K562 (cell line): ENCODE measurements around the gene PRKAR2B. TPM values are rescaled to one million over a fixed set of nuclear protein-coding genes. Genes with fewer than 3 reads are reported as not detected.

Experiments used
- BCOR ChIP-seq: fragments of 450-650 bp; IDR thresholded peaks from 2 replicates; pipeline ENCODE4 v1.6.1; 2016
- BRD9 ChIP-seq: fragments of 450-650 bp; IDR thresholded peaks from 2 replicates; pipeline ENCODE4 v1.6.1; 2018; ENCODE audit warnings: low read depth; ENCODE audit not compliant: partially characterized antibody
- ERF ChIP-seq: fragments of 450-650 bp; formaldehyde crosslinking; IDR thresholded peaks from 2 replicates; pipeline ENCODE4 v1.4.0; 2020; ENCODE audit warnings: mild to moderate bottlenecking, mixed read lengths
- ESRRB ChIP-seq: fragments of 250-450 bp; sonication (Bioruptor Pico); IDR thresholded peaks from 2 replicates; pipeline ENCODE4 v1.5.0; 2020; ENCODE audit warnings: mild to moderate bottlenecking, moderate library complexity, borderline replicate concordance
- ETV6 ChIP-seq, 3 experiments: fragments of 150-350 bp in 1 of 3; sonication (generic) in 1 of 3; formaldehyde crosslinking in 1 of 3; IDR thresholded peaks; 2 replicates each; pipeline versions ENCODE4 v1.6.1 to v1.8.0; 2014 to 2022; ENCODE audit warnings: borderline replicate concordance in 2 of 3, low read depth in 2 of 3, antibody characterized with exemption in 1 of 3, low read length in 1 of 3, mild to moderate bottlenecking in 1 of 3, missing genetic modification reagents in 1 of 3
- FUS ChIP-seq: fragments of 200-400 bp; formaldehyde crosslinking; optimal IDR thresholded peaks from 2 replicates; pipeline ENCODE3; 2017; ENCODE audit warnings: low read depth, low read length
- GTF2F1 ChIP-seq: IDR thresholded peaks from 2 replicates; pipeline ENCODE4 v1.6.1; 2011; ENCODE audit warnings: low read depth, low read length, improper control_type of control experiment
- HDAC8 ChIP-seq: fragments of 450-650 bp; IDR thresholded peaks from 2 replicates; pipeline ENCODE4 v1.6.1; 2016; ENCODE audit warnings: mild to moderate bottlenecking, missing genetic modification characterization, moderate library complexity, missing compliant biosample characterization
- HMG20A ChIP-seq: fragments of 450-650 bp; formaldehyde crosslinking; conservative IDR thresholded peaks from 2 replicates; pipeline ENCODE4 v1.4.0; 2020; ENCODE audit warnings: mild to moderate bottlenecking, mixed read lengths
- MAFK ChIP-seq: IDR thresholded peaks from 2 replicates; pipeline ENCODE4 v1.6.1; 2011; ENCODE audit warnings: low read length, improper control_type of control experiment
- NCOA1 ChIP-seq: fragments of 450-650 bp; IDR thresholded peaks from 2 replicates; pipeline ENCODE4 v1.6.1; 2016; ENCODE audit warnings: low read depth
- PCBP2 ChIP-seq: fragments of 200-400 bp; formaldehyde crosslinking; IDR thresholded peaks from 2 replicates; pipeline ENCODE4 v1.6.1; 2018; ENCODE audit warnings: low read length, low read depth, mild to moderate bottlenecking, moderate library complexity; ENCODE audit not compliant: poor library complexity, severe bottlenecking
- SMAD4 ChIP-seq: fragments of 250-450 bp; sonication (Bioruptor Pico); conservative IDR thresholded peaks from 2 replicates; pipeline ENCODE4 v1.8.0; 2021; ENCODE audit warnings: inconsistent platforms, mild to moderate bottlenecking, moderate library complexity
- SMARCB1 ChIP-seq: IDR thresholded peaks from 2 replicates; pipeline ENCODE4 v1.6.1; 2011; ENCODE audit warnings: improper control_type of control experiment, low read depth; ENCODE audit not compliant: insufficient read length
- SOX6 ChIP-seq: fragments of 450-650 bp; IDR thresholded peaks from 2 replicates; pipeline ENCODE4 v1.6.1; 2014; ENCODE audit warnings: mild to moderate bottlenecking
- TCF7L2 ChIP-seq: fragments of 150-350 bp; IDR thresholded peaks from 2 replicates; pipeline ENCODE4 v1.6.1; 2016; ENCODE audit warnings: low read depth, mild to moderate bottlenecking, low read length, moderate library complexity
- ZNF133 ChIP-seq: fragments of 250-450 bp; sonication (Bioruptor Pico); IDR thresholded peaks from 2 replicates; pipeline ENCODE4 v1.4.0; 2020; ENCODE audit warnings: mild to moderate bottlenecking
- ZNF232 ChIP-seq: sonication (generic); formaldehyde crosslinking; IDR thresholded peaks from 2 replicates; pipeline ENCODE4 v1.8.0; 2022; ENCODE audit warnings: mild to moderate bottlenecking, missing genetic modification reagents
- polyA plus RNA-seq, 8 experiments: library from polyadenylated mRNA; depleted of rRNA in 4 of 8; stranded (reverse) in 5 of 8; unstranded in 3 of 8; fragments of >200 nt; fragmentation: Nextera tagmentation in 2 of 8; fragmentation: Illumina TruSeq in 1 of 8; extraction: Ambion mirVana in 2 of 8; extraction: Trizol in 1 of 8; gene quantifications; 2 replicates each; pipeline versions ENCODE4 v1.2.1 to v1.2.3, GENCODE V29; 2011 to 2014; ENCODE audit warnings: inconsistent platforms in 1 of 8, missing spikeins in 1 of 8
- total RNA-seq, 7 experiments: library from RNA; depleted of rRNA in 6 of 7; stranded (reverse); fragments of >200 nt in 6 of 7; fragmentation: Illumina TruSeq in 2 of 7; extraction: Trizol in 2 of 7; gene quantifications; 2 replicates each; pipeline versions ENCODE4 v1.2.1 to v1.2.3, GENCODE V29; 2011 to 2021; ENCODE audit warnings: low replicate concordance in 1 of 7
- TF ChIP-seq, protein P1 (sequence below): sonication (generic); formaldehyde crosslinking; IDR thresholded peaks from 2 replicates; pipeline ENCODE4 v1.8.0; 2023; ENCODE audit warnings: mild to moderate bottlenecking, missing genetic modification reagents
- TF ChIP-seq, protein P2 (sequence below): fragments of 250-450 bp; sonication (Bioruptor Pico); IDR thresholded peaks from 2 replicates; pipeline ENCODE4 v1.4.0; 2020; ENCODE audit warnings: mild to moderate bottlenecking, moderate library complexity
- TF ChIP-seq, protein P3 (sequence below), 3 experiments: IDR thresholded peaks in 2 of 3; conservative IDR thresholded peaks in 1 of 3; 2 replicates each; pipeline ENCODE4 v1.5.1; 2011 to 2012; ENCODE audit warnings: low read length in 3 of 3, mild to moderate bottlenecking in 3 of 3, control low read depth in 2 of 3, improper control_type of control experiment in 1 of 3, inconsistent platforms in 1 of 3, low read depth in 1 of 3, mixed read lengths in 1 of 3, moderate library complexity in 1 of 3; ENCODE audit not compliant: insufficient read depth in 2 of 3

PRKAR2B gene
- total and polyA plus RNA-seq, 9 of the 15 experiments (the other 6 are each of a cell fraction or from before 2014, with no cell fraction given): 59.0 to 173 (median 129) TPM

DNA sequence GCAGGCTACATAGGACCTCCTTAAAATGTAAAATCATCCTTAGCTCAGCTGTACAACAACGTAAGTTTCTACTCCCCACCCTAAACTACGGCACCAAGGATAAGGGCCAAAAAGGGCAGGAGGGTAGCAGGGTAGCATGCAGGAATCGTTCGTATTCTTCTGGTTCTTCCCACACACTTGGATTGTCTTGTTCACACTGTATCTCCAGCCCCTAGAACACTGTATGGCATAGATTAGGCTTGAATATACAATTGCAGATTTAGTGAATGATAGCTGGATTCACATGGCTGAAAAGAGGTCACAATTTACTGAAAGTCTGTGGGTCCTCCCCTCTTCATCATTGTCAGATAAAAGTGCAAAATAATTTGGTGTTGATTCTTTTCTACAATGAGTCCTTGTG is 28.2 kb upstream of the PRKAR2B start (continued):
- TF ChIP-seq, protein P1, sequence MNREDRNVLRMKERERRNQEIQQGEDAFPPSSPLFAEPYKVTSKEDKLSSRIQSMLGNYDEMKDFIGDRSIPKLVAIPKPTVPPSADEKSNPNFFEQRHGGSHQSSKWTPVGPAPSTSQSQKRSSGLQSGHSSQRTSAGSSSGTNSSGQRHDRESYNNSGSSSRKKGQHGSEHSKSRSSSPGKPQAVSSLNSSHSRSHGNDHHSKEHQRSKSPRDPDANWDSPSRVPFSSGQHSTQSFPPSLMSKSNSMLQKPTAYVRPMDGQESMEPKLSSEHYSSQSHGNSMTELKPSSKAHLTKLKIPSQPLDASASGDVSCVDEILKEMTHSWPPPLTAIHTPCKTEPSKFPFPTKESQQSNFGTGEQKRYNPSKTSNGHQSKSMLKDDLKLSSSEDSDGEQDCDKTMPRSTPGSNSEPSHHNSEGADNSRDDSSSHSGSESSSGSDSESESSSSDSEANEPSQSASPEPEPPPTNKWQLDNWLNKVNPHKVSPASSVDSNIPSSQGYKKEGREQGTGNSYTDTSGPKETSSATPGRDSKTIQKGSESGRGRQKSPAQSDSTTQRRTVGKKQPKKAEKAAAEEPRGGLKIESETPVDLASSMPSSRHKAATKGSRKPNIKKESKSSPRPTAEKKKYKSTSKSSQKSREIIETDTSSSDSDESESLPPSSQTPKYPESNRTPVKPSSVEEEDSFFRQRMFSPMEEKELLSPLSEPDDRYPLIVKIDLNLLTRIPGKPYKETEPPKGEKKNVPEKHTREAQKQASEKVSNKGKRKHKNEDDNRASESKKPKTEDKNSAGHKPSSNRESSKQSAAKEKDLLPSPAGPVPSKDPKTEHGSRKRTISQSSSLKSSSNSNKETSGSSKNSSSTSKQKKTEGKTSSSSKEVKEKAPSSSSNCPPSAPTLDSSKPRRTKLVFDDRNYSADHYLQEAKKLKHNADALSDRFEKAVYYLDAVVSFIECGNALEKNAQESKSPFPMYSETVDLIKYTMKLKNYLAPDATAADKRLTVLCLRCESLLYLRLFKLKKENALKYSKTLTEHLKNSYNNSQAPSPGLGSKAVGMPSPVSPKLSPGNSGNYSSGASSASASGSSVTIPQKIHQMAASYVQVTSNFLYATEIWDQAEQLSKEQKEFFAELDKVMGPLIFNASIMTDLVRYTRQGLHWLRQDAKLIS: no peak
- TF ChIP-seq ETV6 (IDR thresholded peaks at IDR 0.05; ENCODE audit: borderline replicate concordance in 1 of 2, low read depth in 2 of 2, low read length in 1 of 2) (no peak), ETV6 (CRISPR knock-in tag; IDR thresholded peaks at IDR 0.05; ENCODE audit: borderline replicate concordance) (no peak), PCBP2 (no peak), HDAC8 (tag) (no peak), SMAD4 (CRISPR knock-in tag) (peak; percentile 50; the same call in 1 of the 2 replicates), GTF2F1 (no peak), ZNF133 (CRISPR knock-in tag) (no peak), ZNF232 (CRISPR knock-in tag) (0 out of 2 replicates have a peak, but pooled peaks have one; percentile 27), SOX6 (peak; percentile 76), TCF7L2 (no peak), ERF (CRISPR knock-in tag) (no peak), HMG20A (CRISPR knock-in tag) (no peak), BRD9 (peak; percentile 63), MAFK (no peak), SMARCB1 (no peak), FUS (no peak), BCOR (no peak), NCOA1 (no peak), ESRRB (CRISPR knock-in tag) (no peak)
- TF ChIP-seq, protein P2, sequence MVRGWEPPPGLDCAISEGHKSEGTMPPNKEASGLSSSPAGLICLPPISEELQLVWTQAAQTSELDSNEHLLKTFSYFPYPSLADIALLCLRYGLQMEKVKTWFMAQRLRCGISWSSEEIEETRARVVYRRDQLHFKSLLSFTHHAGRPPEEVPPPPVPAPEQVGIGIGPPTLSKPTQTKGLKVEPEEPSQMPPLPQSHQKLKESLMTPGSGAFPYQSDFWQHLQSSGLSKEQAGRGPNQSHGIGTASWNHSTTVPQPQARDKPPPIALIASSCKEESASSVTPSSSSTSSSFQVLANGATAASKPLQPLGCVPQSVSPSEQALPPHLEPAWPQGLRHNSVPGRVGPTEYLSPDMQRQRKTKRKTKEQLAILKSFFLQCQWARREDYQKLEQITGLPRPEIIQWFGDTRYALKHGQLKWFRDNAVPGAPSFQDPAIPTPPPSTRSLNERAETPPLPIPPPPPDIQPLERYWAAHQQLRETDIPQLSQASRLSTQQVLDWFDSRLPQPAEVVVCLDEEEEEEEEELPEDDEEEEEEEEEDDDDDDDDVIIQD (CRISPR knock-in tag): no peak
- TF ChIP-seq, protein P3, sequence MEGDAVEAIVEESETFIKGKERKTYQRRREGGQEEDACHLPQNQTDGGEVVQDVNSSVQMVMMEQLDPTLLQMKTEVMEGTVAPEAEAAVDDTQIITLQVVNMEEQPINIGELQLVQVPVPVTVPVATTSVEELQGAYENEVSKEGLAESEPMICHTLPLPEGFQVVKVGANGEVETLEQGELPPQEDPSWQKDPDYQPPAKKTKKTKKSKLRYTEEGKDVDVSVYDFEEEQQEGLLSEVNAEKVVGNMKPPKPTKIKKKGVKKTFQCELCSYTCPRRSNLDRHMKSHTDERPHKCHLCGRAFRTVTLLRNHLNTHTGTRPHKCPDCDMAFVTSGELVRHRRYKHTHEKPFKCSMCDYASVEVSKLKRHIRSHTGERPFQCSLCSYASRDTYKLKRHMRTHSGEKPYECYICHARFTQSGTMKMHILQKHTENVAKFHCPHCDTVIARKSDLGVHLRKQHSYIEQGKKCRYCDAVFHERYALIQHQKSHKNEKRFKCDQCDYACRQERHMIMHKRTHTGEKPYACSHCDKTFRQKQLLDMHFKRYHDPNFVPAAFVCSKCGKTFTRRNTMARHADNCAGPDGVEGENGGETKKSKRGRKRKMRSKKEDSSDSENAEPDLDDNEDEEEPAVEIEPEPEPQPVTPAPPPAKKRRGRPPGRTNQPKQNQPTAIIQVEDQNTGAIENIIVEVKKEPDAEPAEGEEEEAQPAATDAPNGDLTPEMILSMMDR (IDR thresholded peaks at IDR 0.05 in 2 of 3, conservative IDR thresholded peaks at IDR 0.05 in 1 of 3; ENCODE audit: insufficient read depth in 2 of 3, low read depth in 1 of 3, low read length in 3 of 3): no peak
